ENCODE data around the gene CAPRIN2. TPM values are rescaled to one million over a fixed set of nuclear protein-coding genes. Genes with fewer than 3 reads are reported as not detected.

CAPRIN2 gene
- total RNA-seq, 1 experiment from 2014 or later, result 123 TPM

DNA sequence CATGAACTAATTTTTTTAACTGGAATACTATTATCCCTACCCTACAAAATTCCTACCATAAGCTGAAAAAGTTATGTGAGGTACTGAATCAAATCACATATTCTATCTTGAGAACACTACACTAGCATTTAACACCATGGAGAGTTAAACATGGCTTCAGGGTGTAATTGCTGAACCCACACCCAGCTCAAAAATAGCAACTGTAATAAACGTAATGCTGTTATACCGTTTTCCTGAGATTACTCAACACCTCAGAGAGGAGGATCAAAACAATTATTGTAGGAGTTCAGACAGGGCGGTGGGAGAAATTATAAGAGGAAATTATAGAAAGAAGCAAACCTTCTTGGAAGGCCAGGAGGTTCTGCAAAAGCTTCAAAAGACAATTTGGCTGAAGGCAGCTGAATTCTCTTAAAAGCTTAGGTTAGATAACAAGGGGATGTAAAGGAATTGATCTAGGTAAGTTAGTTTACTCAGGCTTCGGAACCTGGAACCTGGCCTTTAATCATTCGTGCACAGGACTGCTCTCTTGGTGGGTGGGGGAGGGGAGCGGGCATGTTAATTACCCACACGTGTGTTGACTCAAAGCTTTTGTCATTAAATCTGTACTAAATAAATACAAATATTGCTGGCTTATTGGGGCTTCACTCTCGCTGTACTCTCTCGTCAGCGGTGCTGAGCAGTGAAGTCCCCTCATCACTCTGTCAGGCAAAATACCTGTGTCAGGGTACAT is 47.0 kb downstream of the CAPRIN2 start:
- peak overlapping the region in 1 of 3 experiments; percentile 33; a peak in 1 of 7 replicates for H3K27ac Mint-ChIP-seq
- Histone ChIP-seq H4K20me1 (ENCODE audit: control insufficient read depth, insufficient read depth, insufficient read length) (no peaks in the 10 kb centered on the region), H3K14ac (ENCODE audit: insufficient read depth, low read length) (no peak overlapping the region), H4K5ac (ENCODE audit: insufficient read length, low read depth, low read length) (no peak overlapping the region), H2BK12ac (ENCODE audit: insufficient read length, low read depth, low read length) (no peak overlapping the region), H3K79me1 (ENCODE audit: insufficient read depth, low read depth, low read length, poor library complexity, severe bottlenecking) (no peaks in the 10 kb centered on the region), H2BK120ac (ENCODE audit: low read depth, low read length, poor library complexity, severe bottlenecking) (no peak overlapping the region), H2BK5ac (ENCODE audit: insufficient read length, low read length) (no peak overlapping the region), H3K56ac (ENCODE audit: insufficient read length, low read depth, low read length) (no peak overlapping the region), H3K9me3 (ENCODE audit: control insufficient read depth, low read depth, low read length) (no peaks in the 10 kb centered on the region), H4K8ac (replicated peaks; ENCODE audit: insufficient read length, low read depth, low read length) (no peak overlapping the region), H2BK15ac (ENCODE audit: low read depth, low read length) (no peak overlapping the region), H3K4ac (ENCODE audit: low read depth, low read length) (no peak overlapping the region), H3K27me3 (ENCODE audit: insufficient read depth, low read length) (no peaks in the 10 kb centered on the region), H3K18ac (ENCODE audit: insufficient read length, low read depth, low read length) (no peak overlapping the region), H3K23me2 (ENCODE audit: insufficient read length, low read depth, low read length, poor library complexity, severe bottlenecking) (no peaks in the 10 kb centered on the region), H3K23ac (ENCODE audit: insufficient read length, low read depth, low read length) (no peak overlapping the region), H3K4me1 (ENCODE audit: insufficient read depth, low read length) (no peaks in the 10 kb centered on the region), H3K79me2 (ENCODE audit: insufficient read depth, low read length) (no peaks in the 10 kb centered on the region), H3K9ac (ENCODE audit: extremely low read depth, insufficient read length, low read length) (no peak overlapping the region), H2AK5ac (ENCODE audit: insufficient read length, low read length) (no peak overlapping the region), H3K4me2 (ENCODE audit: insufficient read depth, insufficient read length, low read length) (no peak overlapping the region), H2BK20ac (ENCODE audit: low read depth, low read length, poor library complexity, severe bottlenecking) (no peak overlapping the region), H4K91ac (ENCODE audit: insufficient read length, low read depth, low read length) (no peak overlapping the region), H3T11ph (ENCODE audit: low read length) (no peak overlapping the region), H3K27ac (ENCODE audit: insufficient read length, low read depth, low read length) (no peak overlapping the region), H2AFZ (ENCODE audit: low read length) (no peak overlapping the region)
- peaks cover 0 to 4% of the 10 kb centered on the region in 2 experiments; a peak in 1 of 5 replicates for H3K9me3 Mint-ChIP-seq
- no peak overlapping the region for H3K4me3 Mint-ChIP-seq
- no peaks in the 10 kb centered on the region for H3K27me3 Mint-ChIP-seq (ENCODE audit: low read depth)
- no CpG with 5 or more reads among the region's 10 CpGs for WGBS (ENCODE audit: extremely low coverage, insufficient read length, low lambda C conversion rate)
- no peak for DNase-seq
- TF ChIP-seq, protein P1, sequence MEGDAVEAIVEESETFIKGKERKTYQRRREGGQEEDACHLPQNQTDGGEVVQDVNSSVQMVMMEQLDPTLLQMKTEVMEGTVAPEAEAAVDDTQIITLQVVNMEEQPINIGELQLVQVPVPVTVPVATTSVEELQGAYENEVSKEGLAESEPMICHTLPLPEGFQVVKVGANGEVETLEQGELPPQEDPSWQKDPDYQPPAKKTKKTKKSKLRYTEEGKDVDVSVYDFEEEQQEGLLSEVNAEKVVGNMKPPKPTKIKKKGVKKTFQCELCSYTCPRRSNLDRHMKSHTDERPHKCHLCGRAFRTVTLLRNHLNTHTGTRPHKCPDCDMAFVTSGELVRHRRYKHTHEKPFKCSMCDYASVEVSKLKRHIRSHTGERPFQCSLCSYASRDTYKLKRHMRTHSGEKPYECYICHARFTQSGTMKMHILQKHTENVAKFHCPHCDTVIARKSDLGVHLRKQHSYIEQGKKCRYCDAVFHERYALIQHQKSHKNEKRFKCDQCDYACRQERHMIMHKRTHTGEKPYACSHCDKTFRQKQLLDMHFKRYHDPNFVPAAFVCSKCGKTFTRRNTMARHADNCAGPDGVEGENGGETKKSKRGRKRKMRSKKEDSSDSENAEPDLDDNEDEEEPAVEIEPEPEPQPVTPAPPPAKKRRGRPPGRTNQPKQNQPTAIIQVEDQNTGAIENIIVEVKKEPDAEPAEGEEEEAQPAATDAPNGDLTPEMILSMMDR (conservative IDR thresholded peaks at IDR 0.05), result no peak
- H3K36me3 Mint-ChIP-seq (ENCODE audit: insufficient read depth in 1 of 3, low read depth in 3 of 3), result peaks cover 29 to 51% (median 45%) of the 10 kb centered on the region in 3 experiments
- peaks cover 6 to 8% of the 10 kb centered on the region in 2 experiments; a peak in 3 of 4 replicates for H3K4me1 Mint-ChIP-seq

Data from H9 (cell line).